Esophagus muscularis mucosa (tissue), 3 donors: ENCODE measurements around the gene ZC2HC1B.

ENCODE experiments used
- POLR2AphosphoS5 ChIP-seq, 2 donors: sonication (generic); formaldehyde crosslinking; IDR thresholded peaks; one replicate each; pipeline ENCODE4 v1.6.1; 2017; ENCODE audit warnings: antibody characterized with exemption in 2 of 2
- TF ChIP-seq, protein P1 (sequence below), 3 experiments: fragments of 200-600 bp in 2 of 3; fragments of 450-650 bp in 1 of 3; sonication (generic) in 2 of 3; IDR thresholded peaks; one replicate each; pipeline ENCODE4 v1.5.1; 2017 to 2019; ENCODE audit warnings: antibody characterized with exemption in 3 of 3, mild to moderate bottlenecking in 2 of 3, moderate library complexity in 1 of 3

GRCh38 chr6:143974089-143974488 lies 109.8 kb downstream of the ZC2HC1B start:
- TF ChIP-seq, protein P1, sequence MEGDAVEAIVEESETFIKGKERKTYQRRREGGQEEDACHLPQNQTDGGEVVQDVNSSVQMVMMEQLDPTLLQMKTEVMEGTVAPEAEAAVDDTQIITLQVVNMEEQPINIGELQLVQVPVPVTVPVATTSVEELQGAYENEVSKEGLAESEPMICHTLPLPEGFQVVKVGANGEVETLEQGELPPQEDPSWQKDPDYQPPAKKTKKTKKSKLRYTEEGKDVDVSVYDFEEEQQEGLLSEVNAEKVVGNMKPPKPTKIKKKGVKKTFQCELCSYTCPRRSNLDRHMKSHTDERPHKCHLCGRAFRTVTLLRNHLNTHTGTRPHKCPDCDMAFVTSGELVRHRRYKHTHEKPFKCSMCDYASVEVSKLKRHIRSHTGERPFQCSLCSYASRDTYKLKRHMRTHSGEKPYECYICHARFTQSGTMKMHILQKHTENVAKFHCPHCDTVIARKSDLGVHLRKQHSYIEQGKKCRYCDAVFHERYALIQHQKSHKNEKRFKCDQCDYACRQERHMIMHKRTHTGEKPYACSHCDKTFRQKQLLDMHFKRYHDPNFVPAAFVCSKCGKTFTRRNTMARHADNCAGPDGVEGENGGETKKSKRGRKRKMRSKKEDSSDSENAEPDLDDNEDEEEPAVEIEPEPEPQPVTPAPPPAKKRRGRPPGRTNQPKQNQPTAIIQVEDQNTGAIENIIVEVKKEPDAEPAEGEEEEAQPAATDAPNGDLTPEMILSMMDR (IDR thresholded peaks at IDR 0.05) = no peak
- no peak for TF ChIP-seq POLR2AphosphoS5 (IDR thresholded peaks at IDR 0.05)
